PFSK-1 (cell line): Measurements from ENCODE around the gene PPP2R5A.

Experiments
- FOXP2 ChIP-seq: optimal IDR thresholded peaks from 2 replicates; pipeline ENCODE3; 2011; ENCODE audit warnings: borderline replicate concordance, control low read depth, inconsistent platforms; ENCODE audit not compliant: insufficient read depth; ENCODE audit errors: extremely low read length, extremely low read depth
- POLR2AphosphoS5 ChIP-seq: IDR thresholded peaks from 2 replicates; pipeline ENCODE4 v1.6.1; 2012; ENCODE audit warnings: low read depth, mild to moderate bottlenecking, control low read depth, low read length, moderate library complexity
- REST ChIP-seq, 2 experiments: IDR thresholded peaks; 2 replicates each; pipeline versions ENCODE4 v1.6.1 to v1.8.0; 2011 to 2012; ENCODE audit warnings: low read depth in 2 of 2, low read length in 2 of 2, control low read depth in 1 of 2, inconsistent platforms in 1 of 2, mild to moderate bottlenecking in 1 of 2, moderate library complexity in 1 of 2; ENCODE audit not compliant: insufficient read depth in 1 of 2
- SIN3A ChIP-seq: IDR thresholded peaks from 2 replicates; pipeline ENCODE4 v1.6.1; 2012; ENCODE audit warnings: mild to moderate bottlenecking, low read length, moderate library complexity, borderline replicate concordance; ENCODE audit not compliant: insufficient read depth
- TAF1 ChIP-seq: IDR thresholded peaks from 2 replicates; pipeline ENCODE4 v1.6.1; 2012; ENCODE audit warnings: low read length, control low read depth, borderline replicate concordance; ENCODE audit not compliant: insufficient read depth

Gene PPP2R5A

GRCh38 chr1:212367474-212368072 is 82.4 kb downstream of the PPP2R5A start:
- TF ChIP-seq TAF1 (no peak), SIN3A (no peak), FOXP2 (no peak), REST (IDR thresholded peaks at IDR 0.05; ENCODE audit: insufficient read depth in 1 of 2, low read depth in 2 of 2, low read length in 2 of 2) (no peak), POLR2AphosphoS5 (no peak)

- TF ChIP-seq REST (IDR thresholded peaks at IDR 0.05; ENCODE audit: insufficient read depth in 1 of 2, low read depth in 2 of 2, low read length in 2 of 2) (no peak), TAF1 (no peak), SIN3A (no peak), POLR2AphosphoS5 (no peak), FOXP2 (no peak)
These were observed 82.9 kb downstream of the PPP2R5A start for GRCh38 chr1:212368073-212368484.

DNA sequence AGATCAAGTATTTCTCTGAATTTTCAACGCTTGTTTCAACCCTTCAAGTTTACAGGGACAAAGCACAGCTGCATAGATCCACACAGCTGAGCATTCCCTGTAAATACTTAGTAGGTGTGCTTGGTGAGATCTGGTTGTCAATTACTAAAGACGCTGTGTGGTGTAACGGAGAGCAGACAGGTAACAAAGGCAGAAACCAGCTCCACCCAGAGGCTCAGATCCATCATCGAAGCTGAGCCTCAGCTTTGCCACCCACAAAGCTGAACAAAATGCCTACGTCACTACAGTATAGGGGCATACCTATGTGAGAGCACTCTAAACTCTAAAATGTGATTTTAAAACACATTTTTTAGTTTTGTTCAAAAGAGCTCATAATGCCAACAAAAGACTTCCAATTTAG is 90.8 kb downstream of the PPP2R5A start:
- TF ChIP-seq REST (IDR thresholded peaks at IDR 0.05; ENCODE audit: insufficient read depth in 1 of 2, low read depth in 2 of 2, low read length in 2 of 2) (no peak), FOXP2 (no peak), POLR2AphosphoS5 (no peak), SIN3A (no peak), TAF1 (no peak)

GRCh38 chr1:212377644-212378043 is 92.4 kb downstream of the PPP2R5A start:
- TF ChIP-seq REST (IDR thresholded peaks at IDR 0.05; ENCODE audit: insufficient read depth in 1 of 2, low read depth in 2 of 2, low read length in 2 of 2) (no peak), SIN3A (no peak), POLR2AphosphoS5 (no peak), FOXP2 (no peak), TAF1 (no peak)

- TF ChIP-seq REST (IDR thresholded peaks at IDR 0.05; ENCODE audit: insufficient read depth in 1 of 2, low read depth in 2 of 2, low read length in 2 of 2) (no peak), TAF1 (no peak), SIN3A (no peak), FOXP2 (no peak), POLR2AphosphoS5 (no peak)
These were observed 94.2 kb downstream of the PPP2R5A start for GRCh38 chr1:212379366-212379765.
